ENCODE results near the gene TNFRSF19.

DNA sequence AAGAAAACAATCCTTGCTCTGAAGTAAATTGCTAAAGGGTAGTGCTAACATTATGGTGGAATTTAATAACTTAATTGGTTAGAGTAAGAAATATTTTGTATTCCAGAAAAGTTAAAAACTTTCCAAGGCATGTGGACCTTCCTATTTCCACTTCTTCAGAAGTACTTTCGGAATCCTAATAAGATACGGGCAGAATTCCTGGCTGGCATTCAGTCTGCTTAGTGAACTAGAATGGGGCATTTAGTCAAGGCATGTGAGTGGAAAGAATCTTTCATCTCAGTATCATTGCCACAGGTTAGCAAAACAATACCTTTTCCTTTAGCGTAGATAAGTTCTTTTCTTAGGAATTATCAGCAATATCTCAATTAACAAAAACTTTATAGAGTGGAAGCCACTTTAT, 85.1 kb downstream of the TNFRSF19 start:
- TF ChIP-seq, protein P1, sequence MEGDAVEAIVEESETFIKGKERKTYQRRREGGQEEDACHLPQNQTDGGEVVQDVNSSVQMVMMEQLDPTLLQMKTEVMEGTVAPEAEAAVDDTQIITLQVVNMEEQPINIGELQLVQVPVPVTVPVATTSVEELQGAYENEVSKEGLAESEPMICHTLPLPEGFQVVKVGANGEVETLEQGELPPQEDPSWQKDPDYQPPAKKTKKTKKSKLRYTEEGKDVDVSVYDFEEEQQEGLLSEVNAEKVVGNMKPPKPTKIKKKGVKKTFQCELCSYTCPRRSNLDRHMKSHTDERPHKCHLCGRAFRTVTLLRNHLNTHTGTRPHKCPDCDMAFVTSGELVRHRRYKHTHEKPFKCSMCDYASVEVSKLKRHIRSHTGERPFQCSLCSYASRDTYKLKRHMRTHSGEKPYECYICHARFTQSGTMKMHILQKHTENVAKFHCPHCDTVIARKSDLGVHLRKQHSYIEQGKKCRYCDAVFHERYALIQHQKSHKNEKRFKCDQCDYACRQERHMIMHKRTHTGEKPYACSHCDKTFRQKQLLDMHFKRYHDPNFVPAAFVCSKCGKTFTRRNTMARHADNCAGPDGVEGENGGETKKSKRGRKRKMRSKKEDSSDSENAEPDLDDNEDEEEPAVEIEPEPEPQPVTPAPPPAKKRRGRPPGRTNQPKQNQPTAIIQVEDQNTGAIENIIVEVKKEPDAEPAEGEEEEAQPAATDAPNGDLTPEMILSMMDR (IDR thresholded peaks at IDR 0.05), result no peak
- no peak for TF ChIP-seq POLR2A (IDR thresholded peaks at IDR 0.05)
